ENCODE measurements around the gene EPX.

The EPX gene

GRCh38 chr17:58234512-58234911 lies 42.0 kb downstream of the EPX start:
- Histone ChIP-seq H2BK120ac (ENCODE audit: low read depth, low read length) (no peak overlapping the region), H3K27ac (ENCODE audit: low read length, poor library complexity, severe bottlenecking) (no peak overlapping the region), H3K4me1 (ENCODE audit: control insufficient read depth, insufficient read depth, low read depth, low read length) (peaks cover 4% of the 10 kb centered on the region), H3K27me3 (ENCODE audit: control insufficient read depth in 1 of 2, insufficient read depth in 1 of 2, low read length in 2 of 2) (peaks cover 42 to 51% of the 10 kb centered on the region in 2 experiments), H3K23ac (ENCODE audit: low read length in 2 of 2) (no peak overlapping the region), H3K4me2 (ENCODE audit: low read length, poor library complexity, severe bottlenecking) (no peak overlapping the region), H3K18ac (ENCODE audit: low read depth in 1 of 2, low read length in 2 of 2) (no peak overlapping the region), H3K4ac (ENCODE audit: low read depth in 1 of 2, low read length in 2 of 2) (no peak overlapping the region), H3K9ac (ENCODE audit: low read length) (no peak overlapping the region), H3K9me3 (ENCODE audit: control insufficient read depth, low read length) (no peaks in the 10 kb centered on the region), H4K8ac (ENCODE audit: low read length) (no peak overlapping the region), H2BK15ac (ENCODE audit: low read depth, poor library complexity, severe bottlenecking) (no peak overlapping the region), H2AK5ac (ENCODE audit: low read length, severe bottlenecking) (no peak overlapping the region), H4K91ac (ENCODE audit: low read length) (no peak overlapping the region), H3K36me3 (ENCODE audit: control insufficient read depth in 1 of 2, insufficient read depth in 2 of 2, low read depth in 1 of 2, low read length in 2 of 2) (no peaks in the 10 kb centered on the region), H2BK12ac (ENCODE audit: low read length in 2 of 2) (no peak overlapping the region), H3K14ac (ENCODE audit: low read length in 2 of 2) (no peak overlapping the region), H3K79me1 (replicated peaks; ENCODE audit: low read length, poor library complexity, severe bottlenecking) (no peaks in the 10 kb centered on the region), H2AFZ (ENCODE audit: low read depth, low read length) (no peak overlapping the region), H3K4me3 (ENCODE audit: insufficient read depth in 1 of 2, low read depth in 1 of 2, low read length in 2 of 2) (no peak overlapping the region), H2BK5ac (ENCODE audit: low read depth, low read length, poor library complexity, severe bottlenecking) (no peak overlapping the region)
- DNase-seq = no peak
- 94% methylated on average over 3 of the region's 3 CpGs for whole genome bisulfite sequencing

GRCh38 chr17:58235821-58236220 lies 43.3 kb downstream of the EPX start:
- Histone ChIP-seq H3K23ac (ENCODE audit: low read length in 2 of 2) (no peak overlapping the region), H2BK120ac (ENCODE audit: low read depth, low read length) (no peak overlapping the region), H3K4me2 (ENCODE audit: low read length, poor library complexity, severe bottlenecking) (no peak overlapping the region), H3K4ac (ENCODE audit: low read depth in 1 of 2, low read length in 2 of 2) (no peak overlapping the region), H2BK15ac (ENCODE audit: low read depth, poor library complexity, severe bottlenecking) (no peak overlapping the region), H3K27ac (ENCODE audit: low read length, poor library complexity, severe bottlenecking) (no peak overlapping the region), H3K14ac (ENCODE audit: low read length in 2 of 2) (no peak overlapping the region), H3K4me1 (ENCODE audit: control insufficient read depth, insufficient read depth, low read depth, low read length) (peaks cover 4% of the 10 kb centered on the region), H3K18ac (ENCODE audit: low read depth in 1 of 2, low read length in 2 of 2) (no peak overlapping the region), H4K8ac (ENCODE audit: low read length) (no peak overlapping the region), H4K91ac (ENCODE audit: low read length) (no peak overlapping the region), H2BK12ac (ENCODE audit: low read length in 2 of 2) (no peak overlapping the region), H3K9me3 (ENCODE audit: control insufficient read depth, low read length) (no peaks in the 10 kb centered on the region), H3K27me3 (ENCODE audit: control insufficient read depth in 1 of 2, insufficient read depth in 1 of 2, low read length in 2 of 2) (peaks cover 53 to 64% of the 10 kb centered on the region in 2 experiments), H2AK5ac (ENCODE audit: low read length, severe bottlenecking) (no peak overlapping the region), H3K79me1 (replicated peaks; ENCODE audit: low read length, poor library complexity, severe bottlenecking) (no peaks in the 10 kb centered on the region), H3K36me3 (ENCODE audit: control insufficient read depth in 1 of 2, insufficient read depth in 2 of 2, low read depth in 1 of 2, low read length in 2 of 2) (no peaks in the 10 kb centered on the region), H3K9ac (ENCODE audit: low read length) (no peak overlapping the region), H2BK5ac (ENCODE audit: low read depth, low read length, poor library complexity, severe bottlenecking) (no peak overlapping the region), H3K4me3 (ENCODE audit: insufficient read depth in 1 of 2, low read depth in 1 of 2, low read length in 2 of 2) (no peak overlapping the region), H2AFZ (ENCODE audit: low read depth, low read length) (no peak overlapping the region)
- no peak for DNase-seq
- no CpG with 5 or more reads among the region's 1 CpG for WGBS

GRCh38 chr17:58236394-58236793 lies 43.9 kb downstream of the EPX start:
- no peak overlapping the region for H2BK5ac ChIP-seq (ENCODE audit: low read depth, low read length, poor library complexity, severe bottlenecking)
- no peak overlapping the region for H3K9ac ChIP-seq (ENCODE audit: low read length)
- no peak overlapping the region for H3K18ac ChIP-seq (ENCODE audit: low read depth in 1 of 2, low read length in 2 of 2)
- H3K36me3 ChIP-seq (ENCODE audit: control insufficient read depth in 1 of 2, insufficient read depth in 2 of 2, low read depth in 1 of 2, low read length in 2 of 2) = no peaks in the 10 kb centered on the region
- H3K79me1 ChIP-seq (replicated peaks; ENCODE audit: low read length, poor library complexity, severe bottlenecking) = no peaks in the 10 kb centered on the region
- no peaks in the 10 kb centered on the region for H3K9me3 ChIP-seq (ENCODE audit: control insufficient read depth, low read length)
- no peak overlapping the region for H4K8ac ChIP-seq (ENCODE audit: low read length)
- H3K4ac ChIP-seq (ENCODE audit: low read depth in 1 of 2, low read length in 2 of 2) = no peak overlapping the region
- no peak overlapping the region for H2BK15ac ChIP-seq (ENCODE audit: low read depth, poor library complexity, severe bottlenecking)
- no peak overlapping the region for H3K14ac ChIP-seq (ENCODE audit: low read length in 2 of 2)
- H3K4me1 ChIP-seq (ENCODE audit: control insufficient read depth, insufficient read depth, low read depth, low read length) = peaks cover 4% of the 10 kb centered on the region
- H3K23ac ChIP-seq (ENCODE audit: low read length in 2 of 2) = no peak overlapping the region
- peaks cover 56 to 66% of the 10 kb centered on the region in 2 experiments for H3K27me3 ChIP-seq (ENCODE audit: control insufficient read depth in 1 of 2, insufficient read depth in 1 of 2, low read length in 2 of 2)
- no peak overlapping the region for H2BK12ac ChIP-seq (ENCODE audit: low read length in 2 of 2)
- H3K27ac ChIP-seq (ENCODE audit: low read length, poor library complexity, severe bottlenecking) = no peak overlapping the region
- no peak overlapping the region for H2BK120ac ChIP-seq (ENCODE audit: low read depth, low read length)
- DNase-seq = no peak
- H4K91ac ChIP-seq (ENCODE audit: low read length) = no peak overlapping the region
- 74% methylated on average over 2 of the region's 2 CpGs for WGBS
- no peak overlapping the region for H2AFZ ChIP-seq (ENCODE audit: low read depth, low read length)
- no peak overlapping the region for H3K4me2 ChIP-seq (ENCODE audit: low read length, poor library complexity, severe bottlenecking)
- H2AK5ac ChIP-seq (ENCODE audit: low read length, severe bottlenecking) = no peak overlapping the region
- no peak overlapping the region for H3K4me3 ChIP-seq (ENCODE audit: insufficient read depth in 1 of 2, low read depth in 1 of 2, low read length in 2 of 2)

GRCh38 chr17:58238147-58238634 lies 45.7 kb downstream of the EPX start, which contains the start of gene LPO:
TSS of gene LPO (plus strand) at chr17:58238584. CDS start at chr17:58242980, 4,396 bp downstream.
- H3K4ac ChIP-seq (ENCODE audit: low read depth in 1 of 2, low read length in 2 of 2) = no peak within 1 kb of the TSS
- H2BK120ac ChIP-seq (ENCODE audit: low read depth, low read length) = no peak within 1 kb of the TSS
- peaks cover 74% of the 10 kb centered on the region in 2 experiments for H3K27me3 ChIP-seq (ENCODE audit: control insufficient read depth in 1 of 2, insufficient read depth in 1 of 2, low read length in 2 of 2)
- H3K4me2 ChIP-seq (ENCODE audit: low read length, poor library complexity, severe bottlenecking) = no peak within 1 kb of the TSS
- H2BK15ac ChIP-seq (ENCODE audit: low read depth, poor library complexity, severe bottlenecking) = no peak within 1 kb of the TSS
- H3K4me1 ChIP-seq (ENCODE audit: control insufficient read depth, insufficient read depth, low read depth, low read length) = no peaks in the 10 kb centered on the region
- no peak within 1 kb of the TSS for H2AK5ac ChIP-seq (ENCODE audit: low read length, severe bottlenecking)
- H3K9me3 ChIP-seq (ENCODE audit: control insufficient read depth, low read length) = no peaks in the 10 kb centered on the region
- H3K4me3 ChIP-seq (ENCODE audit: insufficient read depth in 1 of 2, low read depth in 1 of 2, low read length in 2 of 2) = no peak within 1 kb of the TSS
- H2BK12ac ChIP-seq (ENCODE audit: low read length in 2 of 2) = no peak within 1 kb of the TSS
- DNase-seq = no peak
- H3K79me1 ChIP-seq (replicated peaks; ENCODE audit: low read length, poor library complexity, severe bottlenecking) = no peaks in the 10 kb centered on the region
- H4K8ac ChIP-seq (ENCODE audit: low read length) = no peak within 1 kb of the TSS
- H3K9ac ChIP-seq (ENCODE audit: low read length) = no peak within 1 kb of the TSS
- WGBS = 83% methylated on average over 4 of the region's 5 CpGs
- H3K23ac ChIP-seq (ENCODE audit: low read length in 2 of 2) = no peak within 1 kb of the TSS
- H2AFZ ChIP-seq (ENCODE audit: low read depth, low read length) = no peak within 1 kb of the TSS
- H2BK5ac ChIP-seq (ENCODE audit: low read depth, low read length, poor library complexity, severe bottlenecking) = no peak within 1 kb of the TSS
- no peak within 1 kb of the TSS for H3K14ac ChIP-seq (ENCODE audit: low read length in 2 of 2)
- H3K27ac ChIP-seq (ENCODE audit: low read length, poor library complexity, severe bottlenecking) = no peak within 1 kb of the TSS
- no peaks in the 10 kb centered on the region for H3K36me3 ChIP-seq (ENCODE audit: control insufficient read depth in 1 of 2, insufficient read depth in 2 of 2, low read depth in 1 of 2, low read length in 2 of 2)
- no peak within 1 kb of the TSS for H4K91ac ChIP-seq (ENCODE audit: low read length)
- no peak within 1 kb of the TSS for H3K18ac ChIP-seq (ENCODE audit: low read depth in 1 of 2, low read length in 2 of 2)

All from mesenchymal stem cell (in vitro differentiated cells and primary cell).